CD14-positive monocyte (primary cell): Measurements from ENCODE around the gene KRTAP9-8. TPM values are rescaled to one million over a fixed set of nuclear protein-coding genes. Genes with fewer than 3 reads are reported as not detected.
"Not testable (repeated sequence)": the region's sequence is repeated elsewhere in the genome, so short reads cannot be mapped to it uniquely, and the experiment has no call there.

ENCODE experiments used
- DNase-seq, 3 donors: peaks; one replicate each; pipeline ENCODE4 v3.0.0-alpha.2; 2011 to 2022
- H2AFZ ChIP-seq: 2 replicates; pipeline ENCODE4 v1.6.0; 2012; ENCODE audit warnings: mild to moderate bottlenecking, low read depth, low read length, inconsistent platforms; ENCODE audit not compliant: insufficient read depth, poor library complexity, severe bottlenecking
- H3K27ac ChIP-seq, 2 donors: 1 replicate in 1 of 2; 2 replicates in 1 of 2; pipeline ENCODE4 v1.5.1; 2012 to 2013; ENCODE audit warnings: low read length in 2 of 2, control low read depth in 1 of 2, inconsistent platforms in 1 of 2, low read depth in 1 of 2, mild to moderate bottlenecking in 1 of 2
- H3K27me3 ChIP-seq, 2 donors: one replicate each; pipeline versions ENCODE4 v1.6.0 to v1.6.1; 2011 to 2013; ENCODE audit warnings: low read length in 2 of 2; ENCODE audit not compliant: control insufficient read depth in 2 of 2, insufficient read depth in 2 of 2
- H3K36me3 ChIP-seq, 2 donors: replicated peaks in 1 of 2; 1 replicate in 1 of 2; 2 replicates in 1 of 2; pipeline versions ENCODE4 v1.5.1 to v1.6.1; 2012 to 2013; ENCODE audit warnings: low read length in 2 of 2, control low read depth in 1 of 2, inconsistent platforms in 1 of 2, mild to moderate bottlenecking in 1 of 2; ENCODE audit not compliant: insufficient read depth in 2 of 2, control insufficient read depth in 1 of 2
- H3K4me1 ChIP-seq, 2 donors: 1 replicate in 1 of 2; 2 replicates in 1 of 2; pipeline versions ENCODE4 v1.5.1 to v1.6.1; 2012 to 2013; ENCODE audit warnings: low read length in 2 of 2, control low read depth in 1 of 2, inconsistent platforms in 1 of 2, mild to moderate bottlenecking in 1 of 2, moderate library complexity in 1 of 2; ENCODE audit not compliant: insufficient read depth in 2 of 2, control insufficient read depth in 1 of 2
- H3K4me2 ChIP-seq: replicated peaks from 2 replicates; pipeline ENCODE3; 2012; ENCODE audit warnings: low read length, moderate library complexity, mild to moderate bottlenecking; ENCODE audit not compliant: poor library complexity, severe bottlenecking; ENCODE audit errors: extremely low read depth
- H3K4me3 ChIP-seq, 3 experiments: fragments of 200-600 bp in 1 of 3; sonication (generic) in 1 of 3; replicated peaks in 1 of 3; 1 replicate in 2 of 3; 2 replicates in 1 of 3; pipeline ENCODE4 v1.5.1; 2011 to 2013; ENCODE audit warnings: low read length in 3 of 3, mild to moderate bottlenecking in 3 of 3, control low read depth in 2 of 3, low read depth in 2 of 3, inconsistent platforms in 1 of 3, moderate library complexity in 1 of 3
- H3K79me2 ChIP-seq: 2 replicates; pipeline ENCODE4 v1.6.0; 2012; ENCODE audit warnings: mild to moderate bottlenecking, control low read depth, inconsistent platforms, low read length, moderate library complexity; ENCODE audit not compliant: insufficient read depth
- H3K9ac ChIP-seq: 2 replicates; pipeline ENCODE4 v1.6.0; 2017; ENCODE audit warnings: low read length, mild to moderate bottlenecking; ENCODE audit not compliant: insufficient read depth, poor library complexity, severe bottlenecking
- H3K9me3 ChIP-seq, 2 donors: replicated peaks in 1 of 2; 1 replicate in 1 of 2; 2 replicates in 1 of 2; pipeline versions ENCODE4 v1.5.1 to v1.6.1; 2012 to 2013; ENCODE audit warnings: low read length in 2 of 2, control low read depth in 1 of 2; ENCODE audit not compliant: control insufficient read depth in 1 of 2, insufficient read depth in 1 of 2
- H4K20me1 ChIP-seq: 2 replicates; pipeline ENCODE4 v1.6.0; 2012; ENCODE audit warnings: mild to moderate bottlenecking, low read length, control low read depth, moderate library complexity; ENCODE audit not compliant: insufficient read depth
- H3K27ac Mint-ChIP-seq, 7 donors: one replicate each; pipeline ENCODE4 v1.8.0; 2020; ENCODE audit warnings: mild to moderate bottlenecking in 7 of 7, mixed read lengths in 7 of 7, moderate library complexity in 6 of 7, inconsistent platforms in 2 of 7
- H3K27me3 Mint-ChIP-seq, 3 donors: one replicate each; pipeline ENCODE4 v1.8.0; 2021 to 2022; ENCODE audit warnings: low read depth in 3 of 3, mild to moderate bottlenecking in 3 of 3, mixed read lengths in 3 of 3, moderate library complexity in 3 of 3, inconsistent platforms in 1 of 3
- H3K36me3 Mint-ChIP-seq, 2 donors: one replicate each; pipeline ENCODE4 v1.8.0; 2020; ENCODE audit warnings: mixed read lengths in 2 of 2, inconsistent platforms in 1 of 2, mild to moderate bottlenecking in 1 of 2
- H3K4me1 Mint-ChIP-seq: one replicate; pipeline ENCODE4 v1.8.0; 2020; ENCODE audit warnings: mild to moderate bottlenecking, mixed read lengths
- H3K4me3 Mint-ChIP-seq, 2 donors: one replicate each; pipeline ENCODE4 v1.8.0; 2020; ENCODE audit warnings: mild to moderate bottlenecking in 2 of 2, mixed read lengths in 2 of 2, moderate library complexity in 1 of 2
- H3K9me3 Mint-ChIP-seq, 7 donors: one replicate each; pipeline ENCODE4 v1.8.0; 2020 to 2022; ENCODE audit warnings: mixed read lengths in 7 of 7, mild to moderate bottlenecking in 6 of 7, moderate library complexity in 6 of 7, inconsistent platforms in 2 of 7
- CTCF ChIP-seq: fragments of 200-600 bp; IDR thresholded peaks from one replicate; pipeline ENCODE4 v1.8.0; 2022; ENCODE audit warnings: antibody characterized with exemption, mild to moderate bottlenecking
- WGBS: methylation state at CpG from one replicate; pipeline ENCODE4 v1.1.5; 2013; ENCODE audit warnings: missing lambda C conversion rate; ENCODE audit not compliant: insufficient coverage; 5-methylcytosine and 5-hydroxymethylcytosine counted together
- intact Hi-C, 2 donors: fragments of 100-400 bp; cut with micrococcal nuclease; formaldehyde crosslinking; loops; one replicate each; pipeline versions ENCODE4 v1.15.0 to v1.15.1; 2023
- polyA plus RNA-seq, 3 donors: library from polyadenylated mRNA; depleted of rRNA in 1 of 3; unstranded in 2 of 3; stranded (reverse) in 1 of 3; fragments of 300-500 nt in 2 of 3; fragments of >200 nt in 1 of 3; fragmentation: Illumina TruSeq in 2 of 3; gene quantifications; 1 replicate in 2 of 3; 2 replicates in 1 of 3; pipeline ENCODE4 v1.2.3, GENCODE V29; 2012 to 2021

KRTAP9-8 gene
- polyA plus RNA-seq, 3 donors: not detected

GRCh38 chr17:41226051-41226450 lies 11.7 kb upstream of the KRTAP9-8 start:
- H3K27me3 ChIP-seq: no peaks in the 10 kb centered on the region
- Mint-ChIP-seq H3K36me3 (no peaks in the 10 kb centered on the region), H3K27ac (no peak overlapping the region), H3K27me3 (peaks cover 3 to 8% (median 4%) of the 10 kb centered on the region in 3 donors), H3K4me1 (no peaks in the 10 kb centered on the region), H3K9me3 (peaks cover 0 to 7% (median 1%) of the 10 kb centered on the region in 7 donors), H3K4me3 (no peak overlapping the region)
- intact Hi-C loops: no loop called here
- no peak for TF ChIP-seq CTCF
- no peaks in the 10 kb centered on the region for H3K4me1 ChIP-seq
- no CpG with 5 or more reads among the region's 6 CpGs for WGBS
- H2AFZ ChIP-seq: no peak overlapping the region
- no peak overlapping the region for H3K4me3 ChIP-seq
- H3K27ac ChIP-seq: no peak overlapping the region
- no peaks in the 10 kb centered on the region for H4K20me1 ChIP-seq
- no peaks in the 10 kb centered on the region for H3K9me3 ChIP-seq
- no peaks in the 10 kb centered on the region for H3K79me2 ChIP-seq
- no peak overlapping the region for H3K4me2 ChIP-seq
- no peaks in the 10 kb centered on the region for H3K36me3 ChIP-seq
- DNase-seq: no peak
- H3K9ac ChIP-seq: no peak overlapping the region

DNA sequence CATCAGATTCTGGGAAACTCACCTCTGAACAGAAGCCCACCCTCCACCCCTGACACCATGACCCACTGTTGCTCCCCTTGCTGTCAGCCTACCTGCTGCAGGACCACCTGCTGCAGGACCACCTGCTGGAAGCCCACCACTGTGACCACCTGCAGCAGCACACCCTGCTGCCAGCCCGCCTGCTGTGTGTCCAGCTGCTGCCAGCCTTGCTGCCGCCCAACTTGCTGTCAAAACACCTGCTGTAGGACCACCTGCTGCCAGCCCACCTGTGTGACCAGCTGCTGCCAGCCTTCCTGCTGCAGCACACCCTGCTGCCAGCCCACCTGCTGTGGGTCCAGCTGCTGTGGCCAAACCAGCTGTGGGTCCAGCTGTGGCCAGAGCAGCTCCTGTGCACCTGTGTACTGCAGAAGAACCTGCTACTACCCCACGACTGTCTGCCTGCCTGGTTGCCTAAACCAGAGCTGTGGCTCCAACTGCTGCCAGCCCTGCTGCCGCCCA lies 11.2 kb upstream of the KRTAP9-8 start, which contains the start of gene KRTAP9-2:
TSS of gene KRTAP9-2 (plus strand) at position 51 of the 498 bp plus-strand sequence. CDS start at position 58, 7 bp downstream.
- H3K4me2 ChIP-seq, H3K79me2 ChIP-seq, H3K4me1 Mint-ChIP-seq, H3K4me1 ChIP-seq, H3K36me3 Mint-ChIP-seq, H3K27me3 Mint-ChIP-seq, H3K36me3 ChIP-seq, DNase-seq, H3K9me3 Mint-ChIP-seq, H3K9me3 ChIP-seq, H3K9ac ChIP-seq, H3K27ac ChIP-seq, H3K4me3 ChIP-seq, H4K20me1 ChIP-seq, H3K27me3 ChIP-seq, intact Hi-C loops, H3K4me3 Mint-ChIP-seq, H2AFZ ChIP-seq: not testable (repeated sequence)
- peak within 1 kb of the TSS in 1 of 7 donors; percentile 45 for H3K27ac Mint-ChIP-seq
- WGBS: 86% methylated on average over 2 of the region's 4 CpGs
